HTR-8/SVneo (cell line): Measurements from ENCODE around the gene MYH6.
"Not testable (repeated sequence)": the region's sequence is repeated elsewhere in the genome, so short reads cannot be mapped to it uniquely, and the experiment has no call there.

Source experiments
- DNase-seq: peaks from one replicate; pipeline ENCODE4 v3.0.0; 2011; ENCODE audit warnings: low spot score, mixed read lengths; ENCODE audit not compliant: insufficient read length
- FAIRE-seq: peaks from 2 replicates; lab custom pipeline; 2011; peaks lifted over from hg19 to GRCh38; lab: Jason Lieb, UNC

Gene MYH6

GRCh38 chr14:23407516-23408306, at the start of gene MYH6:
MYH6 (minus strand) TSS chr14:23408273; CDS start chr14:23407223, 1,050 bp downstream.
- no peak for DNase-seq
- no peak for FAIRE-seq

DNA sequence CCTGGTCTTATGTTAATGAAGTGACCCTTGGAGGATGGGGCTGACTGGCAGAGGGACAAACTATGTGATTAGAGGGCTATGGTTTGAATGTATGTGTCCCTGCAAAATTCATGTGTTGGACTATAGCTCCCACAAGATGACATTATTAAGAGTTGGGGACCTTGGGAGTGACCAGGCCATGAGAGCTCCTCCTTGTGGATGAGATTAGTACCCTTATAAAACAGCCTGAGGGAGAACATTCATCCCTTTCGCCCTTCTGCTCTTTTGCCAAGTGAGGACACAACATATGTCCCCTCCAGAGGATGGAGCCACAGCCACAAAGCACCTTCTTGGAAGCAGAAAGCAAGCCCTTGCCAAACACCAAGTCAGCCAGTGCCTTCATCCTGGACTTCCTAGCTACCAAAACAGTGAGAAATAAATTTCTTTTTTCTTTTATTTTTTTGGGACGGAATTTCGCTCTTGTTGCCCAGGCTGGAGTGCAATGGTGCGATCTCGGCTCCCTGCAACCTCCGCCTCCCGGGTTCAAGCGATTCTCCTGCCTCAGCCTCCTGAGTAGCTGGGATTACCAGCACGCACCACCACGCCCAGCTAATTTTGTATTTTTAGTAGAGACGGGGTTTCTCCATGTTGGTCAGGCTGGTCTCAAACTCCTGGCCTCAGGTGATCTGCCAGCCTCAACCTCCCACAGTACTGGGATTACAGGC, 49.0 kb upstream of the MYH6 start:
- not testable (repeated sequence) for DNase-seq, FAIRE-seq

- FAIRE-seq: no peak
- no peak for DNase-seq
Measured at GRCh38 chr14:23454445-23454856, 46.4 kb upstream of the MYH6 start.

DNA sequence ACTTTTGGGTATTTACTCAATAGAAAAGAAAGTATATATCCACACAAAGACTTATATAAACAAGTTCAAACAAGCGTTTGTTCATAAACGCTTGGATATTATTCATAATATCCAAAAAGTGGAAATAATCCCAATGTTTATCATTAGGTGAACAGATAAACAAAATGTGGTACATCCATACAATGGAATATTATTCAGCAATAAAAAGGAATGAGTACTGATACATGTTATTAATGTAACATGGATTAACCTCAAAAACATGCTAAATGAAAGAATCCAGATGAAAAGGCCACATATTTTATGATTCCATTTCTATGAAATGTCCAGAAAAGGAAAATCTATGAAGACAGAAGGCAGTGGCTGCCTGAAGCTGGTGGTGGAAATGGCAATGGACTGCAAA, 44.2 kb upstream of the MYH6 start:
- no peak for FAIRE-seq
- DNase-seq: no peak

DNA sequence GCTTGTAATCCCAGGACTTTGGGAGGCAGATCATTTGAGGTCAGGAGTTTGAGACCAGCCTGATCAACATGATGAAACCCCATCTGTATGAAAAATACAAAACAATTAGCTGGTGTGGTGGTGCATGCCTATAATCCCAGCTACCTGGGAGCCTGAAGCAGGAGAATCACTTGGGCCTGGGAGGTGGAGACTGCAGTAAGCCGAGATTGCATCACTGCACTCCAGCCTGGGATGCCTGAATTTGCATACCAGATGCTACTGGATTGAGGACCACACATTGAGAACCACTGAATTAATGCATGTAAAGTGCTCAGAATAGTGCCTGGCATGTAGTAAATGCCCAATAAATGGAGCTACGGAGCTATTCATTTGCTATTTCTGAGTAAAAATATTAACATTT, 42.3 kb upstream of the MYH6 start:
- DNase-seq: no peak
- FAIRE-seq: no peak

GRCh38 chr14:23449314-23449713, 41.2 kb upstream of the MYH6 start:
- no peak for FAIRE-seq
- DNase-seq: no peak

DNA sequence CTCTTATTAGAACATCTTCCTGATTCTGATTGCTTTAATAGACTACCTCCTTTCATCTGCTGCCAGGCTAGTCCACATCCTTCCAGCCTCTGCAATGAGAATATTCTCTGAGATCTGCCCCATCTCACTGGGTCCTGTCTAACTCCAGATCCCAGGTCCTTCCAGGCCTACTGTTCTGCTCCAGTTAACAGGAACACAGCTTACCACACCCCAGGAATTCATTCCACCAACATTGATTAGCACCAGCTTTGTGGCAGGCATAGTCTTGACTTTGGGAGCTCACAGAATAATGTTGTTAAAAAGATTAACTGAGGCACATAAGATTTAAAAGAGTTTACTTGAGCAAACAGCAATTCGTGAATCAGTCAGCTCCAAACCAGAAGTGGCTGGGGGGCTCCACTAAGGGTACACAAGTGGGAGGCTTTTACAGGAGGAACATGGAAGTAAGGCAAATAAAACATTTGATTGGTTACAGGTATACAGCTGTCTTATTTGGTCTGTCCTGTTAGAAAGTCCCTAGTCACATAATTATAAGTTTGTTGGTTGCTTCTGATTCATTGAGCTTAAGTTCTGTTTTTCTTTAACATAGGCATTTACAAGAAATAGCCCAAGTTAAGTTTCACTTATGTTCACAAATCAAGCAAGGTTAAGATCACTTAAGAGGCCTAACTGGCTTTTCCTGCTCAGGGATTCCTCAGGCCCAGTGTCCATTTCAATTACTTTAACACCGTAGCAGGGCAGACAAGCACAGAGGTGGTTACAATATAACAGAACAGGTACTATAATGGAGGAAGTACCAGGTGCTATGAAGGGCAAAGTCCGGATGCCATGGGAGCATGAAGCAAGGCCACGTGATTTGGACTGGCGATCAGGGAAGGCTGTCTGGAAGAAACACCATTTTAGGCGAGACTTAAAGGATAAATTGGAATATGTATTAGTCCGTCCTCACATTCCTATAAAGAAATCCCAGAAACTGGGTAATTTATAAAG, 39.6 kb upstream of the MYH6 start:
- DNase-seq: no peak
- FAIRE-seq: no peak

- FAIRE-seq (no peak), DNase-seq (no peak)
Measured at GRCh38 chr14:23446291-23446851, 38.3 kb upstream of the MYH6 start.

GRCh38 chr14:23445773-23446172, 37.7 kb upstream of the MYH6 start:
- no peak for DNase-seq
- FAIRE-seq: no peak

DNA sequence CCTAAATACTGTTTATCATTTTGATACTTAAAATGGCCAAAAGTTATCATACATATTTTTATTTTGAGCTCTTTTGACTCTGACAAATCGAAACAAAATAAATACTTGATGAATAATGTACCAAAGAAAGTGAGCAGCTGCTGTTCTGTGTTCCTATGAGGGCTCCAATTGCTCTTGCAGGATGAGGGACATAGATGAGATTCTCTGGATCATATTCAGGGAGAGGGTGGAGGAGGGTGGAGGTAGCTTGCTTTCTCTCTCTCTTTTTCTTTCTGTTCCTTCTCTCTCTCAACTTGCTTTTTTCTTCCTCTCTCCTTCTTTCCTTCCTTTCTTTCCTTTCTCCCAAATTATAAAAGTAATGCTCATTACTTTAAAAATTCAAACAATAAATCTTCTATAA, 36.2 kb upstream of the MYH6 start:
- no peak for DNase-seq
- no peak for FAIRE-seq

GRCh38 chr14:23443881-23444280, 35.8 kb upstream of the MYH6 start:
- DNase-seq (no peak), FAIRE-seq (no peak)

DNA sequence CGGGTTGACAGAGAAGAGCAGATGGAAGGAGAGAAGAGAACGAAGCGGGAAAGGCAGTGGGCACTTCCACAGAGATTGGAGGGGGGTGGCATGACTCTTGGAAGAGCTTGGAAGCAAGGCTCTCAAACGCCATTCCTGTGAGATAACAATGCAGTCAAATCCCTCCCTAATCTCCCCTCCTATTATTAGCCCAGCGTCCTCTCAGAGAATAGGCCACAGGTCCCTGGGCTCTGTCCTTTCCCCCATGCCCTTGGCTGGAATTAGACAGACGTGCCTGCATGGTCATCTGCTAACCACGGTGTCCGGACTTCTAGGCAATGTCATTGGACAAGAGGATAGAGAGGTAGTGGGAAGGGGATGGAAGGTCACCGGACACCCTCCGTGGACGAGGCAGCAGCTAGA, 35.3 kb upstream of the MYH6 start:
- DNase-seq: no peak
- FAIRE-seq: no peak

- DNase-seq: no peak
- FAIRE-seq: no peak
Measured at GRCh38 chr14:23442721-23443356, 34.8 kb upstream of the MYH6 start.

DNA sequence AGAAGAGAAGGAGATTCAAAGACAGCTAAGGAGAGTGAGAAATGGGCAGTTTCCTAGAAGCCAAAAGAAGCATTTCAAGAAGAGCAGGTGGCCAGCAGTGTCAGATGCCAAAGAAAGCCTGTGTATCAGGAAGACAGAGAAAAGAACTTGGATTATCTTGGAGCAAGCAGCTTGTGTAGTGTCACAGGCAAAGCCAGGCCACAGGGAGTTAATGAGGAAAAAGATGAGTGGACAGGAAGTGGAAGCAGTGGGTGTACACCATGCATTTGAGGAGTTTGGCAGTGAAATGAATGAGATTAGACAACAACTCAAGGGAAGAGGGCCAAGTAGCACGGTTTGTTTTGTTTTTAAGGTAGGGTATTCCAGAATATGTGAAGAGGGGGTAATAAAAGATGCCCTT, 33.0 kb upstream of the MYH6 start:
- FAIRE-seq: no peak
- DNase-seq: no peak

DNA sequence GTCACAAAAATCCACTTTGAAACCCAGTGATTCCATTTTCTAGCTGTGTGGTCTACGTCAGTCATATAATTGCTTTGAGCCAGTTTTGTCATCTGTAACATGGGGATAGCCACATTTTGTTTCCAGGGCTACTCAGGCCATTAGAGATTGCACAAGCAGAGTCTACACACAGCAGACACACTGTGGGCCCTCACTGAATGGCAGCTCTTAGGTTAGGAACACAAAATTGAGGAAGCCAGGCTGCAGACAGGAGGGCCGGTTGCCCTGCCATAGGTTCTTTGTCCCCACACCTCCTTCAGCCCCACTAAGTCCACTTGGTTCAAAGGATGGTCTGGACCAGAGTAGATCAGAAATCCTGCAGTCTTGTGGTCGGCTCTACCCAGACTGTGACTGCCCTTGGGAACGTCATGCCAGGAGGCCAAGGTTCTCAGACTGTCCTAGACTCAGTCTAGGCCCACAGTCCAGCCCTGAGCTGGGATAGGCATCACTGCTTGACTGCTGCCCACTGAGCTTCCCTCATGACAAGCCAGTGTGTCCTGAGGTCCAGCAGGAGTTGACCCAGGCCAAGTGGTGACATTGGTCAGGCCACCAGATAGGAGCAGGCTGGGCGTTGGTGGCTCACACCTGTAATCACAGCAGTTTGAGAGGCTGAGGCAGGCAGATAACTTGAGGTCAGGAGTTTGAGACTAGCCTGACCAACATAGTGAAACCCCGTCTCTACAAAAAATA, 31.2 kb upstream of the MYH6 start:
- FAIRE-seq (no peak), DNase-seq (no peak)

DNA sequence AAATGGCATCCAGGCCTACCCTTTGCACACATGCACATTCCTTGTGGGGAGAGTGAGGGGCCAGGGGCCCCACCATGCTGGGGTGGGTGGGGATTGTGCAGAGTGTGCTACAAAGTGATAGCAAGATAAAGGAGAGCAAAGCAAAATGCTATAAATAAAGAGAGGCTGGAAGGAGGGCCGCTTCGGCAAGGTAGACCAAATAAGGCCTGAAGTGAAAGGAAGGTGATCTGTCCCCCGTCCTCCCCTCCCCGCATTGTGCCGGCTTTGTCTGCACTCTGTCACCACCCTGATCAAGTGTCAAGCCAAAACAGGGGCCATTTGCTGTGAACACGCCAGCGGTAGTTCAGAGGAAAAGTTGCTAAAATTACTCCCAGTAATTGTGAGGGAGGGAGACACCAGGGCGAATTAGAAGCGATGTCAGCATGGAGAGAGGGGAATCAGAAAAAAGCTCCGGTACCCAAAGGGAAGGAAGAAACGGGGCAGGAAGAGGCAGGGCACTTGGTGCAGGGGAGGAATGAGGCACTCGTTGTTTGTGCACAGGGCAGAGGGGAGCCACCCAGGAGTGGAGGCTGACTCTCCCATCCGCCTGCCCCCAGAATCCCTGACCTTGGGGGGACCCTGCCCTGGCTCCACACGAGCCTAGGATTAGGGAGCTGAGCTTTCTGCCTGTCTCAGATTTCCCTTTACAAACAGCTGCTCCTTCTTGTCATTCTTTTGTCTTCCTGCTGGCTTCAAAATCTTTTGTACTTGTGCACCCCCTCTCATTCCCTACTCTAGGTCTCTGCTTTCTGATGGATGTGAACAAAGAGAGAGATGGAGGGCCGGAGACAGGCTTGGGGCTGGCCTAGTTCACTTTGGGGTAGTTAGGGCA, 30.3 kb upstream of the MYH6 start:
- DNase-seq: no peak
- no peak for FAIRE-seq

DNA sequence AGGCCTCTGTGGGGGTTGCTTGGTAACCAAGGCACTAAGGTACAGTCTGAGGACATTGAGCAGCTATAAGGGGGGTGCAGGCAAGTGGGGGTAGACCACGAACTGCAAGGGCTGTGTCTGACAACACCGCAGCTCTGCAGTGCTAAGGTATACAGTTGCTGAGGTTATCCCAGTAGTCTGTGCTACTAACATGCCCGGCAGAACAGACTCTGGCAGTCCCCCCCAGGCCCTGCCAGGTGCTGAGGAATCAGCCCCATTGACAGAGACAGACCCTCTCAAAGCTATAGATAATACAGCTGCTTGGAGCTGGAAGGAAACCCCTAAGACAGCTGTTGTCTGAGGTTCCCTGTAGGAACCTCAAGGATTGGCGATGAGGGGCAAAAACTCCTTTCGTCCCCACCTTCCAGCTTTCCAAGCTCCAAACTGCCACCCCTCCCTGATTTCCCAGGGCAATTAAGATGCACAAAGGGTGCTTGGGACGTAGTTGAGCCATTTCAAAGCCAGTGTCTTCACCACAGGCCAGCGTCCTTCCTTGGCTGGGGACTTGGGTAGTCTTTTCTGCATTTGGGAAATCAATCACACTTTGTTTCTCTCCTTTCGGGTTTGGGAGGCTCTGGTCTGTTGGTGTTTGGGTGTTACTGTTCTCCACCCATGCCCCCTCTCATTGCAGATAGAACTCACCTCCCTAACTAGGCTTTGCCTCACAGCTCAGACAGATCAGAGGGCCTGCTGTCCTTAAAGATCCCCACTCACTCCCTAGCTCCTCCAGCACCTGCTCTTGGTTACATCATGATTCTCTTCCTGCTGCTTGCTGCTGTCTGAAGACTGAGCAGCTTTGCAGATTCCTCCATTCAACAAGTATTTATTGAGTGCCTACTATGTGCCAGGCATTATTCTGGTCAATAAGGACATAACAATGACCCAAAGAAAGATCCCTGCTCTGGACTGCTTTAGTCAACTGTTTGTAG, 29.3 kb upstream of the MYH6 start:
- DNase-seq (no peak), FAIRE-seq (no peak)
